Esophagus mucosa (tissue), 1 donor: Measurements from ENCODE around the gene DYNC1LI1. TPM values are rescaled to one million over a fixed set of nuclear protein-coding genes. Genes with fewer than 3 reads are reported as not detected.
"Not testable (repeated sequence)": the region's sequence is repeated elsewhere in the genome, so short reads cannot be mapped to it uniquely, and the experiment has no call there.

Source experiments
- ATAC-seq: fragments of 200-7000 bp; cut with Tn5 transposase; one replicate; pipeline ENCODE4 v1.9.1; 2020
- total RNA-seq: library from RNA; stranded (reverse); gene quantifications from one replicate; pipeline ENCODE4 v1.2.4, GENCODE V29; 2023
- donor health status: DM: yes; HTN: yes; CAD: no.

Gene DYNC1LI1
- total RNA-seq, 1 donor from 2014 or later = 21.3 TPM

GRCh38 chr3:32525720-32526119 lies 44.9 kb downstream of the DYNC1LI1 start:
- no peak for ATAC-seq

- peak; percentile 51 for ATAC-seq
Observed at GRCh38 chr3:32522682-32523081, 48.0 kb downstream of the DYNC1LI1 start.

DNA sequence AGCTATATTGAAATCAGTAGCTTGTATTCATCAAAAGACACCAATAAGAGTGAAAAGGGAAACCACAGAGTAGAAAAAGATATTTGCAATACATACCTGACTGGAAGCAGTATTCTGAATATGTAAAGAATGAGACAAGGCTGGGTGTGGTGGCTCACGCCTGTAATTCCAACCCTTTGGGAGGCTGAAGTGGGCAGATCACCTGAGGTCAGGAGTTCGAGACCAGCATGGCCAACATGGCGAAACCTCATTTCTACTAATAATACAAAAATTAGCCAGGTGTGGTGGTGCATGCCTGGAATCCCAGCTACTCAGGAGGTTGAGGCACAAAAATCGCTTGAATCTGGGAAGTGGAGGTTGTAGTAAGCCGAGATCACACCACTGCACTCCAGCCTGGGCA lies 51.7 kb downstream of the DYNC1LI1 start:
- ATAC-seq = not testable (repeated sequence)

DNA sequence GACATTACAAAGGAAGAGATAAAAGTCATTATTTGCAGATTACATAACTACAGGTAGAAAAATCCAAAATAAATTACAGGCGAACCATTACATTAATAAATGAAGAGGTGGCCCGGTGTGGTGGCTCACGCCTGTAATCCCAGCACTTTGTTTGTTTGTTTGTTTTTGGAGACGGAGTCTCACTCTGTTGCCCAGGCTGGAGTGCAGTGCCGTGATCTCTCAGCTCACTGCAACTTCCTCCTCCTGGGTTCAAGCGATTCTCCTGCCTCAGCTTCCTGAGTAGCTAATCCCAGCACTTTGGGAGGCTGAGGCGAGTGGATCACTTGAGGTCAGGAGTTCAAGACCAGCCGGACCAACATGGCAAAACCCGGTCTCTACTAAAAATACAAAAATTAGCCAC lies 53.9 kb downstream of the DYNC1LI1 start:
- ATAC-seq = not testable (repeated sequence)

DNA sequence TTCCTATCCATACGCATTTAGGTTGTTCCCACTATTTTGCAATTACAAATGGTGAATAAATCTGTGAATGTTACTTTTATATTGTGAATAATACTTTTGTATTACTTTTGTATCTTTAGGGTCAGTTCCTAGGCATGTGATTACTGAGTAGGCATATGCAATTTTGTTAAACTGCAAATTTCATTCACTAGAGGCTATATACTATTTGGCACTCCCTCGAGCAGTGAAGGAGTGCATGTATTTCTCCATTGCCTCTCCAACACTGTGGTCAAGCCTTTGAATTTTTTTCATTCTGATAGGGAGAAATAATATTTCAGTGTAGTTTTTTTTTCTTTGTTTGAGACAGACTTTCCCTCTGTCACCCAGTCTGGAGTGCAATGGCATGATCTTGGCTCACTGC lies 59.7 kb downstream of the DYNC1LI1 start:
- no peak for ATAC-seq

DNA sequence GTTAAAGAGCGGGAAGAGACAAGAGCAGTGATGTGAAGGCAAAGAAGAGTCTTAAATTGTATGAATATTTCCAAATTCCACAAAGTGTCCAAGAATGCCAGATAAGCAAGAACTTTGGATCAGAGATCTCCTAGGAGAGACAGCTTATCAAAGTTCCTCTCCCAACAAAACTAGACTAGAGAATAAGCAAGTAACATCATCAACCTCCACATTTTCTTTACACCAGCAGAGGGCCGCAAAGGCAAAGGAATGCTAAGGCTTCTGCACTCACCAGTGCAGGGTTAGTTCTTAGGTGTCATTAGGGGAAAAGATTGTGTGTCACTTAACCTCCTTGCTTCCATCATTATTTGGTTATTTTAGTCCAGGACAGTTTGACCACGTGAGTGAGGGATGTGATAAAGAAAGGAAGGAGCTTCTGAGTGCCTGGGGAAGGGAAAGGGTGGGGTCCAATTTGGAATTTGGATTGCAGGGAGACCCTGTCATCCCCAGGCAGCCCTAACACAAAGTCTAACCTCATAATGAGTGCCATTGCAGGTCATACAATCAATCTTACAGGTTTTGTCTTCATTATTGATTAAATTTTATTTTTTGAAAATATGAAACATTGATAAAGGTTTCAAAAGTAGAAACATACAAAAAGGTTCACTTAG lies 60.5 kb downstream of the DYNC1LI1 start:
- peak; percentile 87 for ATAC-seq

DNA sequence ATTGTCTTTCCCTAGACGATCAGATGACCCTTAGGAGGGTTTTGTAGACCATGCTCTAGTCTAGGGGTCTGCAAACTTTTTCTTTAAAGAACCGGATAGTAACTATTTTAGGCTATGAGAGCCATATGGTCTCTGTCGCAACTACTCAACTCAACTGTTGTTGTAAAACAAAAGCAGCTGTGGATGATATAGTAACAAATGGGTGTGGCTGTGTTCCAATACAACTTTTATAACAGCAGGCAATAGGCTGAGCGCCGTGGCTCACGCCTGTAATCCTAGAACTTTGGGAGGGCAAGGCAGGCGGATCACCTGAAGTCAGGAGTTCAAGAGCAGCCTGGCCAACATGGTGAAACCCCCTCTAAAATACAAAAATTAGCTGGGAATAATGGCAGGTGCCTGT lies 61.9 kb downstream of the DYNC1LI1 start:
- no peak for ATAC-seq

GRCh38 chr3:32506466-32506865 lies 64.2 kb downstream of the DYNC1LI1 start:
- no peak for ATAC-seq

- ATAC-seq = no peak
Observed at GRCh38 chr3:32502946-32503286, 67.7 kb downstream of the DYNC1LI1 start.

GRCh38 chr3:32502118-32502945 lies 68.3 kb downstream of the DYNC1LI1 start, which contains the start of gene CMTM6:
Gene CMTM6 (minus strand): TSS chr3:32502852. CDS start chr3:32502745, 107 bp downstream.
- peak; percentile 89 for ATAC-seq

- ATAC-seq = no peak
Observed at GRCh38 chr3:32501783-32502117, 68.9 kb downstream of the DYNC1LI1 start.

- ATAC-seq = no peak
Observed at GRCh38 chr3:32500880-32501782, 69.5 kb downstream of the DYNC1LI1 start.

DNA sequence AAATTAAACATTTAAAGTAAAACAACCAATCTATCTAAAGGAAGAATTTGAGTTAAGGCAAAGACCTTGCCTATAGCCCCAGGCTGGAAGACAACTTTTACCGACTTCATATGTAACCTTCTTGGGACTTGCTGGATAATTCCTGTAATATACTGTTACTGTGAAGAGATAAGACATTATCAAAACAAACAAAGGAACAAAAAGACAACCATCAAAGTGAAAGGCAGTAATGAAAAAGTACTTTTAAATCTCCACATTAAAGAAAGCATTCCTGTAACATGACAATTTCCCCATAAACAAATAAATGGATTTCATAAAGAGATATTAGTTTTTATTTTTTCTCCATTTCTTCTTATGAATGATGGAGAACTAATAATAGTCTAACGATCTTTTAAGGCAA lies 70.4 kb downstream of the DYNC1LI1 start:
- ATAC-seq = no peak

GRCh38 chr3:32499585-32499984 lies 71.1 kb downstream of the DYNC1LI1 start:
- no peak for ATAC-seq

DNA sequence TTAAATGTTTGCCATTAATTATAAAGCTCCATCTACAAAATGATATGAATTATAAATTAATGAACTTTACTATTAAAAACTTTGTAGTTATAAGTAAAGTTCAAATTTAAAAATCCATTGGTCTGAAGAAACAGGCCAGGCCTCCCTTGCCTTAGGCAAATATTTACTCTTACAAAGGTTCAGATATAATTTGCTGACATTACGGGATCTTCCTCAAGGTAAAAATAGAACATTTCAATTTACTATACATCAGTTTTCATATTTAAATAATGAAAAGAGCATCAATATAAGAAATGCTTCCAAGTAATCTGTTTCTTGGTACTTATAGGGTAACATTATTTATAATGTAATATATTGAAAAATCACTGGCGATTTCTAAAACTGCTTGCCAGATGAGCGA lies 71.7 kb downstream of the DYNC1LI1 start:
- ATAC-seq = no peak

- ATAC-seq = no peak
Observed at GRCh38 chr3:32498252-32498651, 72.4 kb downstream of the DYNC1LI1 start.

GRCh38 chr3:32495609-32496008 lies 75.0 kb downstream of the DYNC1LI1 start:
- ATAC-seq = peak; percentile 87

DNA sequence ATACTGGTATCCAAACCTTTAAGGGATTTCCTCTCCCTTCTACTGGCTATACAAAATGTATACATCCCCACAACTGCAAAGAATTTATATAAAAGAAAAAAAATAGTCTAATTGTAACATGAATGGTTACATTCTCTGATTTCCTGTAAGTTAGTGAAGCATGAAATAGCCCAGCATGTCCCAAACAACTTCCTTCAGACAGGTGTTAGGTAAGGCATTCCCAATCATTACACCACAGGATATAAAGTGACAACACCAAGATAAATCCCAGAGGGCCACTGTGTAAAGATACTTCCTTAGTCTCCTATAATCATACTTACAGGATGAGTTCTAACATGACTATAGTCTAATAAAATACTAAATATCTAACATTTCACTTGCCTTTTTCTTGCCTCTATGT lies 75.6 kb downstream of the DYNC1LI1 start:
- peak; percentile 45 for ATAC-seq

DNA sequence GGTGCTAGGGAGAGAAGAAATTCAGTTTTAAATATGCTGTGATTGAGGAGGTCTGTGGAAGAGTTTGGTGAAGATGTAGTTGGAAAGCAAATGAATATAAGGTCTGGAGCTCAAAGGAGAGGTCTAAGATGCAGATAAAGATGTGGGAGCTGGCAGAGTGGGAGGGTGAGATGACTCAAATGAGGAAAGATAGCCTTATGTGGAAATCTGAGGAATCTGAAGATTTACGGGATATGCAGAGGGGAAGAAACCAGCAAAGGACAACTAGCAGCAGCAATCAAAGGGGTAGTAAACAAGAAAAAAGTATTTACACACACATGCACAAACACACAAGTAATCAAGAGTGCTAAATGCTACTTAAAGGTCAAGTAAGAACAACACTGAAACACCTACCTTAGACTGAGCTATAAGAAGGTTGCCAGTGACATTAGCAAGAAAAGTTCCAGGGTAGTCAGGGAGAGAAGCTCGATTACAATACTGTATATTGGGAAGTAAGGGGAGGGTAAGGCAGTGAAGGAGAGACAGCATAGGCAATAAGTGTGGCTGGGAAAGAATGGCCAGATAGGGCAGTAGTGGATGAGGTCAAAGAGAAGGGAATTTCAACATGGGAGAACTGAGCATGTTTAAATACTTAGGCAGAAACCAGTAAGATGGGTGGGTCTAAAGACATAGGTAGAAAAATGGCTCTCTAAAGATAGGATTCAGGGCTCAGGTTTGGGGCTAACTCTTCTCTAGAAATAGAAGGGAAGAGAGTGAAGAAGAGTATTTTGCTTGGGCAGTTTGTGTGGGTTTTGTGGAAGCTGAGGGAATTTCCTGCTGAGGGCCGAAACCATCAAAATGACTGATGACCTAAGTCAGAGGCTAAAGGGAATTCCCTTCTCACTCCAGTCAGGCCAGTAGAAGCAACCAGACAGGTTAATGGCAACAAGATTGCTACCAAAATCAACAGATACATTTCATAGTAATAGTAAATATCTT lies 76.9 kb downstream of the DYNC1LI1 start:
- no peak for ATAC-seq

GRCh38 chr3:32492684-32493436 lies 77.8 kb downstream of the DYNC1LI1 start:
- ATAC-seq = no peak

- no peak for ATAC-seq
Observed at GRCh38 chr3:32488474-32489008, 82.1 kb downstream of the DYNC1LI1 start.
